ENCODE measurements around the gene SMIM21.

SMIM21 gene

DNA sequence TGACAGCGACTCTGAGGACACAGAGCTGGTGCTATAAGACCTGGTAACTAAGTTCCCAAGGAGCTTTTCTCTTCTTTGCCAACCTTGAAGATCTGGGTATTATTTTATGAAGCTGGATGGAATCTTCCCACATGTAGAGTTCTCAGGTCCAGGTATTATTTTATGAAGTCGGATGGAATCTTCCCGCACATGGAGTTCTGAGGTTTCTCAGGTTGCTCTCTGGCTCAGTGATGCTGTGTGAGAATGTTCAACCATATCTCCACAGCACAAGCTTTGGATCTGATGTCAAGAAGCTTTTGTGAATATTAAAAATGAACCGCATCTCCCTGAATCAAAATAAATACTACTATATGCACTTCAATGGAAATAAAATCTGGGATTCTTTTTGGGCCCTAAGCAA lies at the start of gene SMIM21:
Gene SMIM21, minus strand, starts transcription at position 101 of the 400 bp plus-strand sequence. CDS start 140 bp downstream, outside the sequence.
- Histone ChIP-seq H3K27me3 (ENCODE audit: insufficient read depth, low read depth, severe bottlenecking) (no peaks in the 10 kb centered on the region), H3K36me3 (no peaks in the 10 kb centered on the region), H3K4me3 (ENCODE audit: low read depth, low read length) (no peak within 1 kb of the TSS), H3K27ac (no peak within 1 kb of the TSS), H3K9me3 (ENCODE audit: severe bottlenecking) (no peaks in the 10 kb centered on the region)
- DNase-seq = no peak
- TF ChIP-seq, protein P1, sequence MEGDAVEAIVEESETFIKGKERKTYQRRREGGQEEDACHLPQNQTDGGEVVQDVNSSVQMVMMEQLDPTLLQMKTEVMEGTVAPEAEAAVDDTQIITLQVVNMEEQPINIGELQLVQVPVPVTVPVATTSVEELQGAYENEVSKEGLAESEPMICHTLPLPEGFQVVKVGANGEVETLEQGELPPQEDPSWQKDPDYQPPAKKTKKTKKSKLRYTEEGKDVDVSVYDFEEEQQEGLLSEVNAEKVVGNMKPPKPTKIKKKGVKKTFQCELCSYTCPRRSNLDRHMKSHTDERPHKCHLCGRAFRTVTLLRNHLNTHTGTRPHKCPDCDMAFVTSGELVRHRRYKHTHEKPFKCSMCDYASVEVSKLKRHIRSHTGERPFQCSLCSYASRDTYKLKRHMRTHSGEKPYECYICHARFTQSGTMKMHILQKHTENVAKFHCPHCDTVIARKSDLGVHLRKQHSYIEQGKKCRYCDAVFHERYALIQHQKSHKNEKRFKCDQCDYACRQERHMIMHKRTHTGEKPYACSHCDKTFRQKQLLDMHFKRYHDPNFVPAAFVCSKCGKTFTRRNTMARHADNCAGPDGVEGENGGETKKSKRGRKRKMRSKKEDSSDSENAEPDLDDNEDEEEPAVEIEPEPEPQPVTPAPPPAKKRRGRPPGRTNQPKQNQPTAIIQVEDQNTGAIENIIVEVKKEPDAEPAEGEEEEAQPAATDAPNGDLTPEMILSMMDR (IDR thresholded peaks at IDR 0.05; ENCODE audit: low read depth, low read length) = no peak

DNA sequence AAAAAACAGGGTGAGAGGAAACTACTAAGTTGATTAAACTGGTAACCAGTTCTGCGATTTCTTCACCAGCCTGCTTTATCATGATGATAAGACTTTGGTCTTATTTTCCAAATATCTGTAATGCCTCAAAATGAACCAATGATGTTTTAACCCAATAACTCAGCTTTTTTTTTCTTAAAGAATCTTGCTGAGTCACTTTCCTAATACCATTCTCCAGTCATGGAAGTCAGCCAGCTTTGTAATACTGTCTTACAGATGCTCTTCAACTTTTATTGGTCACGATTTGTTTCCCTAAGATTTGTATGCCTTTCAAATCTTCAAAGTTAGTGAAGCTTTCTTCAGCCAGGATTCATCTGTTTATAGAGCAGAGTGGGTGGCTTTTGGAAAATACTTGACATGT lies 47.7 kb upstream of the SMIM21 start:
- no peaks in the 10 kb centered on the region for H3K27me3 ChIP-seq (ENCODE audit: insufficient read depth, low read depth, severe bottlenecking)
- H3K36me3 ChIP-seq = no peaks in the 10 kb centered on the region
- no peaks in the 10 kb centered on the region for H3K9me3 ChIP-seq (ENCODE audit: severe bottlenecking)
- TF ChIP-seq, protein P1 (IDR thresholded peaks at IDR 0.05; ENCODE audit: low read depth, low read length) = no peak
- H3K4me3 ChIP-seq (ENCODE audit: low read depth, low read length) = no peak overlapping the region
- no peak for DNase-seq
- H3K27ac ChIP-seq = no peak overlapping the region

DNA sequence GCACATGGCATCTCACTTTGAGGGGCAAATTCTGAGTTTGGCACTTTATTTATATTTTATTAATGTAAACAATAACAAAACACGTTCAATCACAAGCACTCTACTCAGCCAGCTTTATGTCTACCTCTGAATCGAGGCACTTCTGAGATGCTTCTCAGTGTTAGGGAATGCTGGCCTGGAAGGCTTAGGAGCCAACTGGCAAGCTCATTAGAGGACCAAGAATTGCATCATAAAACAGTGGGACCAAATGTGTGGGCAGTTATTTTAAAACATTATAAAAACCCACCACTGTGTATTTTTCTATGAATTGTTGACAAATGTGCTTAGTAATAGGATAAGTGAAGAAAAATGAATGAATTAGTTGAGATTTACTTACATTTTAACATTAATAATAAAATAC lies 46.8 kb upstream of the SMIM21 start:
- Histone ChIP-seq H3K36me3 (no peaks in the 10 kb centered on the region), H3K9me3 (ENCODE audit: severe bottlenecking) (no peaks in the 10 kb centered on the region), H3K27ac (no peak overlapping the region), H3K4me3 (ENCODE audit: low read depth, low read length) (no peak overlapping the region), H3K27me3 (ENCODE audit: insufficient read depth, low read depth, severe bottlenecking) (no peaks in the 10 kb centered on the region)
- DNase-seq = no peak
- TF ChIP-seq, protein P1 (IDR thresholded peaks at IDR 0.05; ENCODE audit: low read depth, low read length) = no peak

DNA sequence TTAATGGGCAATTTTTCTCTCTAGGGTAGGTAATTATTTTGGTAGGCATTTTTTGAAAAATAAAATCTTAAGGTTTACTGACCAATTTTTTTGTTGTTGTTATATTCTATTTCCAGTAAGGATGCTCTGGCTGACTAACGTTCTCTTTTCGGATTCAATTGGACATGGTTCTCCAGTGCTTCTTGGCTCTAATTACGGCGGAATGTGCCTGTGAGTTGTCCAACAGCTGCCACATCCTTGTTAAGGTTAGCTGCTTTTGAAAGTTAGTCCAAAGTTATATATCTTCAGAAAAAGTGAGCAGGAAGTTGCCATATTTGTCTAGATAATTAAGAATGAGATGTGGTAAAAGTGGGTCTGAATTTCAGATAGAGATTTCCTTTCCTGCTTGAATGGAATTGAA lies 45.8 kb upstream of the SMIM21 start:
- no peaks in the 10 kb centered on the region for H3K36me3 ChIP-seq
- no peak overlapping the region for H3K27ac ChIP-seq
- H3K27me3 ChIP-seq (ENCODE audit: insufficient read depth, low read depth, severe bottlenecking) = no peaks in the 10 kb centered on the region
- no peak overlapping the region for H3K4me3 ChIP-seq (ENCODE audit: low read depth, low read length)
- TF ChIP-seq, protein P1 (IDR thresholded peaks at IDR 0.05; ENCODE audit: low read depth, low read length) = no peak
- H3K9me3 ChIP-seq (ENCODE audit: severe bottlenecking) = no peaks in the 10 kb centered on the region
- no peak for DNase-seq

DNA sequence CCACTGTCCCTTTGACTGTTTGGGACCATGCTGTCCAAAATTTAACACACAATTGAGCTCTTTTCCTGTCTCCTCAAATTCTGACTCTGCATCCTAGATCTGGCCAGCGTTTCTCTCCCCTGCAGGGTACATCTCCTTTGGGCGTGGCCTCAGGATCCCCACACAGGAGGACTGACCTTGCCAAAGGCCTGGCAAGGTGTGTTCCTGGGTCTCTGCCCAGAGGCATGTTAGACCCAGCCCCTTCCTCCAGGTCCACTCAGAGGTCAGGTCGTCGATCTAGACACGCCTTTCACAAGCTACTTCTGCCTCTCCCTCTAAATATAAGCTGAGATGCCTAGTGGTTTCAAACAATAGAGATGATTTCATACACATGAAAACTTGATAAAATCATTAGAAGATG lies 45.4 kb upstream of the SMIM21 start:
- no peak overlapping the region for H3K4me3 ChIP-seq (ENCODE audit: low read depth, low read length)
- no peaks in the 10 kb centered on the region for H3K27me3 ChIP-seq (ENCODE audit: insufficient read depth, low read depth, severe bottlenecking)
- H3K36me3 ChIP-seq = no peaks in the 10 kb centered on the region
- no peak overlapping the region for H3K27ac ChIP-seq
- TF ChIP-seq, protein P1 (IDR thresholded peaks at IDR 0.05; ENCODE audit: low read depth, low read length) = no peak
- H3K9me3 ChIP-seq (ENCODE audit: severe bottlenecking) = no peaks in the 10 kb centered on the region
- no peak for DNase-seq

DNA sequence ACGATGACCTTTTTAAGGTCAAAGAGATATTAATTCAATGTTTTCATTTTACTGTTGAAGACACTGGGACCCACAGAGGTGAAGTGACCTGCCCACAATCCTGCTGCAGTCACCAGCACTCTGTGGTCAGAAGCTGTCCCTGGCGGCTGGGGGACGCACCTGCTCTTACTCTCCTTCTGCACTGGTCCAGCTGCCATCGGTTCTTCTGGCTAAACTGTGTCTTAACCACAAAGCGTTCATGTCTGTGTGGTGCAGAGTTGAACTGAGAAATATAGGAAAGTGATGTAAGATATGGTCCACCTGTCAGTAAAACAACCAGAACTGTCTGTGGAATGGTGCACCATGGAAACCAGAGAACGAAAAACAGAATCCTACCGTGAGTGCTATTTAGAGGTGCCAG lies 44.9 kb upstream of the SMIM21 start:
- no peak for DNase-seq
- no peak overlapping the region for H3K4me3 ChIP-seq (ENCODE audit: low read depth, low read length)
- no peaks in the 10 kb centered on the region for H3K36me3 ChIP-seq
- no peak overlapping the region for H3K27ac ChIP-seq
- no peaks in the 10 kb centered on the region for H3K27me3 ChIP-seq (ENCODE audit: insufficient read depth, low read depth, severe bottlenecking)
- no peaks in the 10 kb centered on the region for H3K9me3 ChIP-seq (ENCODE audit: severe bottlenecking)
- TF ChIP-seq, protein P1 (IDR thresholded peaks at IDR 0.05; ENCODE audit: low read depth, low read length) = no peak
